GM21717 (cell line): Measurements from ENCODE around the gene BLOC1S6.

Experiments used
- ATAC-seq: cut with Tn5 transposase; IDR thresholded peaks from one replicate; pipeline ENCODE4 v1.9.1; 2021; ENCODE audit warnings: mild to moderate bottlenecking, moderate library complexity; ENCODE audit not compliant: unreplicated experiment

Gene BLOC1S6, protein sequence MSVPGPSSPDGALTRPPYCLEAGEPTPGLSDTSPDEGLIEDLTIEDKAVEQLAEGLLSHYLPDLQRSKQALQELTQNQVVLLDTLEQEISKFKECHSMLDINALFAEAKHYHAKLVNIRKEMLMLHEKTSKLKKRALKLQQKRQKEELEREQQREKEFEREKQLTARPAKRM

DNA sequence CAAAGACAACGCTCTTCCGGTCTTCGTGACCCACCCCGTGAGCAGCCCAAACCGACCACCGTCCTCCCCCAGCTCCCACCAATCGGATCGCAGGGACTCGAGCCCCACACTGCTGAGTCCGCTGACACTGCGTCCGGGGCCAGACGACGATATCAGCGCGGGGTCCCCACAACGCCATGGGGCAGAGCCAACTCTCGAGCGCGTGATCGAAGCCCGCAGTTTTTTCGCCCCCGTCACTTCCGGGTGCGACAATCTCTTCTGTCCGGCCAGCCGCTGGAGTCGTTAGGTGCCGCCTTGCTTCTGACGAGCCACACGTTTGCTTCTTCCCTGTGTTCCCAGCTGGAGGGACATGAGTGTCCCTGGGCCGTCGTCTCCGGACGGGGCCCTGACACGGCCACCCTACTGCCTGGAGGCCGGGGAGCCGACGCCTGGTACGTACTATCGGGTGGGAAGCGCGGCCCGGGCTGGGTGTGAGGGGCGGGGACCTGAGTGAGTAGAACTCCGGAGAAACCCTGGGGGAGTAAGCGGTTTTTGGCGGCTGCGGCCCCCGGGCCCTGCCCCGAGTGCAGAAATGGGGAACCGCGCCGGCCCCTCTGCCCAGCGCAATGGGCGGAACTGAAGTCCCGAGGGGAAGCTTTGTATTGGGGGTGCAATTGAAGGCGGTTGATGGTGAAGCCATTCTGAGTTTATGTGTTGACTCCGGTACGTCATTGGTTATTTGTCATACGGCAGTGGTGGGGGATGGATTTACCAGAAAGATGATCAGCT is at the start of gene BLOC1S6:
BLOC1S6 (plus strand) TSS at position 285 of the 768 bp plus-strand sequence; CDS start at position 350, 65 bp downstream.
- ATAC-seq: peak; percentile 78

DNA sequence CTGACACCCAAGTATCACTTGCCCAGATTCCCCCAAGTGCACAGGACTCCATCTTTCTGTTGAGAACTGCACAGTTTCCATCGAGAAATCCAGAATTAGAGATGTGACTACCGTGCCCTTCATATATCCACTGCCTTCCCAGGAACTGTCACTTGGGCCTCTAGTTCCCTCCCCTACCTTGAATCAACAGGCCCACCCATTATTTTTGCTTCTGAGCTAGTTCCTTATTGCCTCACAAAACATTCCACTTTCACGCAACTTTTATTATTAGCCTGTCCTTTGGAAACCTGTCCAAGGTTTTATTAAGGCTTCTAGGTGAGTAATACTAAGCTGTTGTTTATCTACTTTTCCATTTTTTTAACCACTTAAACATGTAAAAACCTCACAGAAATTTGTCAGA is 47.5 kb upstream of the BLOC1S6 start:
- ATAC-seq: no peak

DNA sequence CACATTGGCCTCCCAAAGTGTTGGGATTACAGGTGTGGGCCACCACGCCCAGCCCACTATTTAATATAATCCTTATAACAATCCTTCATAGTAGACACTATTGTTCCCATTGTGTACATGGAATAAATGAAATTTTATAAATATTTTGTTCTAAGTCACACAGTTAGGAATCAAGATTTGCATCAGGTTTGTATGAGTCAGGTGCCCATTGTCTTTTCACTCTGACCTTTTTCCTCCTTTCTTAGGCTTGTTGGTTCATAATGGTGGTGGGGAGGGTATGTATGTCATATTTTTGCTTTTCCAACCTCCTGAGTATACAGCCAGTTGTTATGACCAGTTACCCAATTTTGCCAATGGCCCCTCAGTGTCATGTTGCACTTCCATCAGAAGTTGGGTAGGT is 46.6 kb upstream of the BLOC1S6 start:
- ATAC-seq: no peak

DNA sequence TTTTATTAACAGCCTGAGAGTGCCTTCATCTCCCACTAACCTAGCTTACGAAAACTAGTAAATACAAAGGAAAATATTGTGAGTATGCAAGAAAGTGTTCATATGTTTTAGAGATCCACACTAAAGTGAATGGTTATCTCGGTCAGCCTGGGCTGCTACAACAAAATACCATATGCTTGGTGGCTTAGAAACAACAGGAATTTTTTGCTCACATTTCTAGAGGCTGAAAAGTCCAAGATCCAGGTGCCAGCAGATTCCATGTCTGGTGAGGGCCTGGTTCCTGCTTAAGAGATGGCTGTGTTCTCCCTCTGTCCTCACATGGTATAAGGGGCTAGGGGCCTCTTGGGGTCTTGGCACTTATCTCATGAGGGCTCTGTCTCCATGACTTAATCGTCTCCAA is 44.1 kb upstream of the BLOC1S6 start:
- ATAC-seq: no peak

DNA sequence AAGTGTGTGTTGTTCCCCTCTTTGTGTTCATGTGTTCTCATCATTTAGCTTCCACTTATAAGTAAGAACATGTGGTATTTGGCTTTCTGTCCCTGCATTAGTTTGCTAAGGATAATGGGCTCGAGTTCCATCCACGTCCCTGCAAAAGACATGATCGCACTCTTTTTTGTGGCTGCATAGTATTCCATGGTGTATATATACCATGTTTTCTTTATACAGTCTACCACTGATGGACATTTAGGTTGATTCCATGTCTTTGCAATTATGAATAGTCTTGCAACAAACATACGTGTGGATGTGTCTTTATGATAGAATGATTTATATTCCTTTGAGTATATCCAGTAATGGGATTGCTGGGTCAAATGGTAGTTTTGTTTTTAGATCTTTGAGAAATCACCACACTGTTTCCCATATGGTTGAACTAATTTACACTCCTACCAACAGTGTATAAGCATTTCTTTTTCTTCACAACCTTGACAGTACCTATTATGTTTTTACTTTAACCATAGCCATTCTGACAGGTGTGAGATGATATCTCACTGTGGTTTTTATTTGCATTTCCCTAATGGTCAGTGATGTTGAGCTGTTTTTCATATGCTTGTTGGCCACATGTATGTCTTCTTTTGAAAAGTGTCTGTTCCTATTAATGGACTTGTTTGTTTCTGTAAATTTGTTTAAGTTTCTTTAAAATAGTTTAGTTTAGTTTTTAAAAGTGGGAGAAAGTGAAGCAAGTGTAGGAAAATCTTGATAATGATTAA is 42.7 kb upstream of the BLOC1S6 start:
- no peak for ATAC-seq

DNA sequence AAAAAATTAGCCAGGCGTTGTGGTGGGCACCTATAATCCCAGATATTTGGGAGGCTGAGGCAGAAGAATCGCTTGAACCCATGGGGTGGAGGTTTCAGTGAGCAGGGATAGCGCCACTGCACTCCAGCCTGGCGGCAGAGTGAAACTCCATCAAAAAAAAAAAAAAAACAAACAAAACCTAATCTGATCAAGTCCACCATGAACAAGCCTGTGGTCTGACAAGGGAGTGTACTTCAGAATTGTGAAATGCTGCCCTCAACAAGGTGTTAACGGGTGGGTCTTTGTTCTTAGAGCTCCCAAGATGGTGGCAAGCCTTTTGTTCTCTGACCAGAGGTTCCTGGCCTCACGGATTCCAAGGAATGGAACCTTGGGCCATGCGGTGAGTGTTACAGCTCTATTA is 40.4 kb upstream of the BLOC1S6 start:
- no peak for ATAC-seq

DNA sequence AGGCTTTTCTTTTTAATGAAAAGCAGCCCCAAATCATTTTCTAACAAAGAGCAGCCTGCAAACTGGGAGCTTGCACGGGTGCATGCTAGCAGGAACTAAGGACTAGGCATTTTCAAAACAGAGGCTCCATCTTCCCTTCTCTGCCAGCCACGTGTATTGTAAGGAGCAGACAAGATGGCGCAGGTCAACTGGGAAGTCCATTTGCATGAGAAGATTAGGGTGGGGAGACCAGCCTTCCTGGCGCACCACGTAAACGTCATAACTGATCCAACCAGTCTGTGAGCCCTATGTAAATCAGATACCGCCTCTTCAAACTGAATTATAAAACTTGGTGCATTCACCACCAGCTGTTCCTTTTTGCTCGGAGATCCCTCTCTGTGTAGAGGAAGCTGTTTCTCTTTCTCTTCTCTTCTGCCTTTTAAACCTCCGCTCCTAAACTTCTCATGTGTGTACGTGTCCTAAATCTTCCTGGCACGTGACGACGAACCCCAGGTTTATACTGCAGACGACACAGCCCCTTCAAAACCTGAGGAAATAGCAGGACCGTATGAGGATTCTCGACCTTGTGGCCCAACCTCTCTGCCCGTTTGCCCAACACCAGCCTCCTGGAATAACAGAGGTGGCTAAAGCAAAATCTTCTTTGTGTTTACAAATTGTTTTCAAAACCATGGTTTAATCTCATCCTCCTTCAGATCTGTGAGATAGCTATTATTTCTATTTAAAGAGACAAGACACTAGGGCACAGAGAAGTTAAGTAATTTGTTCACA is 38.2 kb upstream of the BLOC1S6 start:
- no peak for ATAC-seq

DNA sequence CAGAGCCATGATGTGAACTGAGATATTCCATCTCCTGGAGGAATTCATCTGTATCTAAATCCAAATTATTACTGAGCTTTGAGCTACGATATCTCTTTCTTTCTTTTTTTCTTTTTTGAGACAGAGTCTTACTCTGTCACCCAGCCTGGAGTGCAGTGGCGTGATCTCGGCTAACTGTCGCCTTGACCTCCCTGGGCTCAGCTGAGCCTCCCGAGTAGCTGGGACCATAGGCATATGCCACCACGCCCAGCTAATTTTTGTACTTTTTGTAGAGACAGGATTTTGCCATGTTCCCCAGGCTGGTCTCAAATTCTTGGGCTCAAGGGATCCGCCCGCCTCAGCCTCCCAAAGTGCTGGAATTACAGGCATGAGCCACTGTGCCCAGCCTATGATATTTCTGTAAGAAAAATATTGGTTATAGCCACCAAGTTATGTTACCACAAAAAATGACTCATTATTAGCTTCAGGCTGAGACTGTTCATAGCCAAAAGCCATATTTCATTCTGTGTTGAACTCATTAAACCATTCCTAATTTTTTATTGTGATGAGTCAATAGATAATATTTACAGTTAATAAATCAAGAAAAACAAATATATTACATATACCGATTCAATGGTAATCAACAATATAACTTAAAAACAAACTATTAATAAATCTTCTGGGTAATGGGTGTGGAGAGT is 37.5 kb upstream of the BLOC1S6 start:
- ATAC-seq: no peak

DNA sequence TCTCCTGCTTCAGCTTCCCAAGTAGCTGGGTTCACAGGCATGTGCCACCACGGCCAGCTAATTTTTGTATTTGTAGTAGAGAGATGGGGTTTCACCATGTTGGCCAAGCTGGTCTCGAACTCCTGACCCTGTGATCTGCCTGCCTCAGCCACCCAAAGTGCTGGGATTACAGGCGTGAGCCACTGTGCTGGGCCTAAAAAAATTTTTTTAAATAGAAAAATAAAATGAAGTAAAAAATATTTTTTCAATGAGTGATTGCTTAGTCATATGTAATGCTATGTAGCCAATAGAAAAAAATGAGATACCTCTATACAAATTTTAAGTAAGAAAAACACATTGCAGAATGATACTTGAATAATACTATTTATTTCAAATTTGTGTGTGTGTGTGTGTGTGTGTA is 36.7 kb upstream of the BLOC1S6 start:
- no peak for ATAC-seq

DNA sequence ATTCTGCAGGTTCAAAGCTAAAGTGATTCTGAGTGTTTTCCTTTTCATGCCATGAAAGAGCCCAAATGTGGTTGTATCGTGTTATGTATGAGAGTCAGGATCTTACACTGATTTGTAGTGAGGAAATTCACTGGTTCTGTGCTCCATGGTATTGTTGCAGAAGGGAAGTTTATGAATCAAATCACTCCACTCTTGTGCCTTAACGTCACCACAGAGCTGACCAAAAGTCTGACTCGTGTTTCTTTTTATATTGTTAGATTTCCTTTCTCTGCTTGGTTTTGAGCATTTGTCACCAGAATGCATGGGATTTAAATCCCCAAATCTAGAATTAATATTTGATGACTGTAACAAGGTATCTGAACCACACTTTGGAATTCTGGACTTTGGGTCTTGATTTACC is 35.5 kb upstream of the BLOC1S6 start:
- no peak for ATAC-seq

DNA sequence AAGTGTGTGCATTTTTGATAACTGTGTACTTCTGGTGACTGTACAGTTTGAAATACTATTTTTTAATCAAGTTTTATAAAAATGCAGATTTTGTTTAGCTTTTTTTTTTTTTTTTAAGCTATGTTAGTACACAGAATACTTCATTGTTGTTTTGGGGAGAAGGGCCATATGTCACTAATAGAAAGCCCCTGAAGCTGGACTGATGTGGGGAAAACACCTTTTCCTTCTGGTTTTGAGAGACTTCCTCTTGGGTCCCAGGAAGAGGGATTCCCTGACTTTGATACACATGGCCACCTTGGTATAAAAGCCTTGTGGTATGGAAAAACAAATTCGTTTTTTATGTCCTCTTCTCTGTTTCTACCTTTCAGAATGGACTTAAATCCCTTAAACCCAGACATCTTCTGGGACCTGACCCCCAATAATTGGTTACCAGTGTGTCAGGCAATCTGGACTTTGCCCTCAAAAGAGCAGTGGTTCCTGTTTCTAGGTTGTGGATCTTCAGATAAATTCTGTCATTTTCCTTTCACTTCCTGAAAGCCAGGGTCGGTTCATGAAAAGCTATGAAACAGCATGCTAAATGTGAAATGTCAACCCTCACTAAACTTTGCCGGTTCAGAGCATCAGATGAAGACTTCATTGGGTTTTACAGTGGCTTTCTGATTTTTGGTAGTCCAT is 31.1 kb upstream of the BLOC1S6 start:
- no peak for ATAC-seq

DNA sequence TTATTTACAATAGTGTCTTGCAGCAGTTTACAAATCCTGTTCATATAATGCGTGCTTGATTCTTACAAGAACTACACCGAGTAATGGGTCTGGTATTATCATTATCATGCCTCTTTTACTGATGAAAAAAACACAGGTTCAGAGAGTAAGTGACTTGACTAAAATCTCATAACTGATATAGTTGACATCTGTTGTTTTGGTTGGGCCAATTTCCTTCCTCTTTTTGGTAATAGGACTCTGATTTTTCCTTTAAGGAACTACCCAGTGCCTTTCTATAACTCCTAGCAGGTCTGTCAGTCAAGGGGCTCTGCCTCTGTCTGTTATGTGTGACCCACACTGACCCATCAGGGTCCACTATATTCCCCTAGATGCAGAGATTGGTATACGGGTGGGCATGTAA is 14.6 kb upstream of the BLOC1S6 start:
- no peak for ATAC-seq

DNA sequence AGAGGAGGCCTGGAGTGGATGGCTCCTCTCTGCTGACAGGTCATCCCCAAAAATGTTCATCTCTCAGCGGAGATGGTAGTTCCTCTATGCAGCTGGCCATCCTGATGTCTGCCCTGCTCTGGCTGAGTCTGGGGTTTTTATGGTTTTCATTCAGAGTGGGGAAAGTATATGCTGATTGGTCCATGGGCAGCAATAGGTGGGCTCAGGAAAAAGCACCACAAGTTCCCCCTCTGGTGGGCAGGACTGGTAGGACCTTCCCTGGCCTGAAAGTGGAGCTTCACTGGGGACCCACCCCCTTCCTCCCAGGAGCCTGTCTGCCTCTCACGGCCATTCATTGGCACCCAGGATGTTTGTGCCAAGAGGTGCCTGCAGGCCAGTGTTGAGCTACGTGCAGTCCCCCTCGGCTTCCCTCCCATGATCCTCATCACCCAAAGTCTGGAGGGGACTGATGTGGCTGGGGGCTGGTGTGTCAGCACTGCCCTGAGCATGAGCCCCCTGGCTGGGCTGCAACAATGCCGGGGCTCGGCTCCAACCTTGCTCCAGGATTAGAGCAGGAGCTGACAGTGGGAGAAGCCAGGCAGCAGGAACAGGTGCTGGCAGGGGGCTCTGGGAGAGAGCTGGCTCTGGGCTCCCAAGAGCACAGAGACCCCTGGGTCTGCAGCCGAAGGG is 13.1 kb upstream of the BLOC1S6 start:
- no peak for ATAC-seq

DNA sequence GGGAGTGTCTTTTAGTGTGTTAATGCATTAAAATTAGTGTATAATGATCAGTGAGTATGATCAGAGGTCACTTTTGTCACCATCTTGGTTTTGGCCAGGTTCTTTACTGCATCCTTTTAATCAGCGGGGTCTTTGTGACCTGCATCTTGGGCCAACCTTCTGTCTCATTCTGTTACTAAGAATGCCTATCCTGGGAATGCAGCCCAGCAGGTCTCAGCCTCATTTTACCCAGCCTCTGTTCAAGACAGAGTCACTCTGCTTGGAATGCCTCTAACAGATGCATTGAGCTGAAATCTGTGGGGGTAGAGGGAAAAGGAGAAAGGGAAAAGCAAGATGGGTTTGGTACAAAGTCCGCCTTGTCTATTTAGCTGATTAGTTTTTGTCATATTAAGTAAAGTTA is 5.3 kb upstream of the BLOC1S6 start:
- ATAC-seq: no peak

DNA sequence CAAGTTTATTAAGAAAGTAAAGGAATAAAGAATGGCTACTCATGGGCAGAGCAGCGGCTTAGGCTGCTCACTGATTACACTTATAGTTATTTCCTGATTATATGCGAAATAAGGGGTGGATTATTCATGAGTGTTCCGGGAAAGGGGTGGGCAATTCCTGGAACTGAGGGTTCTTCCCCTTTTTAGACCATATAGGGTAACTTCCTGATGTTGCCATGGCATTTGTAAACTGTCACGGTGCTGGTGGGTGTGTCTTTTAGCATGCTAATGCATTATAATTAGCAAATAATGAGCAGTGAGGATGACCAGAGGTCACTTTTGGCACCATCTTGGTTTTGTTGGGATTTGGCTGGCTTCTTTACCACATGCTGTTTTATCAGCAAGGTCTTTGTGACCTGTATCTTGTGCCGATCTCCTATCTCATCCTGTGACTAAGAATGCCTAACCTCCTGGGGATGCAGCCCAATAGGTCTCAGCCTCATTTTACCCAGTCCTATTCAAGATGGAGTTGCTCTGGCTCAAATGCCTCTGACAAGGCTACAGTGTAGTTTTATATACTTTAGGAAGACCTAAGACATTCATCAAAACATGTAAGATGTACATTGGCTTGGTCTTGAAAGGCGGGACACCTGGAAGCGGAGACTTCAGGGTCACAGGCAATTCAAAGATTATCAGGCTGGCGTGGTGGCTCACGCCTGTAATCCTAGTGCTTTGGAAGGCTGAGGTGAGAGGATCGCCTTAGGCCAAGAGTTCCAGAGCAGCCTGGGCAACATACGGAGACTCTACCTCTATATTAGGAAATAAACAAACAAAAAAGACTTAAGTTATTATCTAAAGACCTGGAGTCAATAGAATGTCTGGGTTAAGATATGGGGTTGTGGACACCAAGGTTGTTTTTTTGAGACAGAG is 3.2 kb upstream of the BLOC1S6 start:
- no peak for ATAC-seq

DNA sequence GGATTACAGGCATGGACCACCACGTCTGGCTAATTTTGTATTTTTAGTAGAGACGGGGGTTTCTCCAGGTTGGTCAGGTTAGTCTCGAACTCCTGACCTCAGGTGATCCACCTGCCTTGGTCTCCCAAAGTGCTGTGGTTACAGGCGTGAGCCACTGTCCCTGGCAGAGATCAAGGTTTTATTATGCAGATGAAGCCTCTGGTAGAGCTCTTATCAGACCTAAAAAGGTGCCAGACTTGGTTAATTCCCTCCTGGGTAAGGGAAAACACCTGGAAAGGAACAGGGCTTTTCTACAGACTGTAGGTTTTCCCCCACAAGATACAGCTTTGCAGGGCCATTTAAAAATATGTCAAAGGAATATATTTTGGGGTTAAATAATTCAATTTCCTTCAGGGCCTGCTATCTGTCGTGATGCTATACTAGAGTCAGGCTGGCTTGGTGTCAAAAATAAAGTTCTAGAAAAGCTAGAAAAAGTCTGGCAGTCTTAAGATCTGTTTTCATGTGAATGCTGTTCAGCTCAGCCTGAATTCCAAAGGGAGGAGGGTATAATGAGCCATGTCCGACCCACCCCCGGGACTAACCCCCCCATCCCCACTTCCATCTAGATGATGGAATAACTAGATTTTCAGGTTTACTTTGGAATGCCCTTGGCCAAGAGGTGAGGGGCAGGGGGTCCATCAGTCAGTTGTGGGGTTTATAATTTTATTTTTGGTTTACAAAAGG is 1.9 kb upstream of the BLOC1S6 start:
- no peak for ATAC-seq

DNA sequence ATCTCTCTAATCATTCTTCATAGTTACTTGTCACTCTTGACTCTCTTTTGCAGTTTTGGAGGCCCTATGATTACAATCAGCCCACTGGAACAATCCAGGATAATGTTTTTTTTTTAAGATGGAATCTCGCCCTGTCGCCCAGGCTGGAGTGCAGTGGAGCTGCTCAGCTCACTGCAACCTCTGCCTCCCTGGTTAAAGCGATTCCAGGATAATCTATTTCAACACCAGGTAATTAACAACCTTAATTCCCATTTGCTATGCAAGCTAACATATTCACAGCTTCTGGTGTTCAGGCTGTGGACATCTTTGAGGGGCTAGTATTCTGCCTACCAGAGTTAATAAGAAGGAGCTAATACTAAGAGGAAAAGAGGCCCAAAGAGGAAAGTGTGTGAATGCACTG is 1.1 kb upstream of the BLOC1S6 start:
- ATAC-seq: no peak

DNA sequence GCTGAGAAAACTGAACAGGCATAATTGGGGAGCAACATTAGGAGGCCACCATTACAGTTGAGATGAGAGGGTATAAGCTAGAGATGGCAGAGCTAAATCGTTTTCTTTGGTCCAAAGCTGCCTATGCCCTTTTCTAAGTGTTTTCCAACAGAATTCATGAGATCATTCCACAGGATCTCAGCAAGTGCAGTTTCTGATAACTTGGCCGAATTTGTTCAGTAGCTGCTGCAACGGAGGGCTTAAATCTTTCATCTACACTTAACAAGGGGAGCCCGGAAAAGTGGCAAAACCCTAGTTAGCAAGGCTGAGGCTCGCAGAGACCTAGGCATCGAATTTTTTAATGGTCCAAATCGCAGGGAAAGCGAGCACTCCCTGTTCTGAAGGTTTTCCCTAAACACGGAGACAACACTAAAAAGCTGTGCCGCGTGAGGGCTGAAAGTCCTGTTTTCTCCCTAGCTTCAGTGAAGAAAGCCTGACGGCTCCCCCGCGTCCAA is 531 bp upstream of the BLOC1S6 start:
- ATAC-seq: no peak
